ENCODE results near the gene GRID2IP. TPM values are rescaled to one million over a fixed set of nuclear protein-coding genes. Genes with fewer than 3 reads are reported as not detected.
A peak's percentile ranks its signal among the peaks of the same experiment; 100 is the strongest.

GRID2IP gene
- total and polyA plus RNA-seq, 2 of the 13 experiments (the other 11 are each of a cell fraction or from before 2014, with no cell fraction given) = 0.03 TPM; not detected in 1

DNA sequence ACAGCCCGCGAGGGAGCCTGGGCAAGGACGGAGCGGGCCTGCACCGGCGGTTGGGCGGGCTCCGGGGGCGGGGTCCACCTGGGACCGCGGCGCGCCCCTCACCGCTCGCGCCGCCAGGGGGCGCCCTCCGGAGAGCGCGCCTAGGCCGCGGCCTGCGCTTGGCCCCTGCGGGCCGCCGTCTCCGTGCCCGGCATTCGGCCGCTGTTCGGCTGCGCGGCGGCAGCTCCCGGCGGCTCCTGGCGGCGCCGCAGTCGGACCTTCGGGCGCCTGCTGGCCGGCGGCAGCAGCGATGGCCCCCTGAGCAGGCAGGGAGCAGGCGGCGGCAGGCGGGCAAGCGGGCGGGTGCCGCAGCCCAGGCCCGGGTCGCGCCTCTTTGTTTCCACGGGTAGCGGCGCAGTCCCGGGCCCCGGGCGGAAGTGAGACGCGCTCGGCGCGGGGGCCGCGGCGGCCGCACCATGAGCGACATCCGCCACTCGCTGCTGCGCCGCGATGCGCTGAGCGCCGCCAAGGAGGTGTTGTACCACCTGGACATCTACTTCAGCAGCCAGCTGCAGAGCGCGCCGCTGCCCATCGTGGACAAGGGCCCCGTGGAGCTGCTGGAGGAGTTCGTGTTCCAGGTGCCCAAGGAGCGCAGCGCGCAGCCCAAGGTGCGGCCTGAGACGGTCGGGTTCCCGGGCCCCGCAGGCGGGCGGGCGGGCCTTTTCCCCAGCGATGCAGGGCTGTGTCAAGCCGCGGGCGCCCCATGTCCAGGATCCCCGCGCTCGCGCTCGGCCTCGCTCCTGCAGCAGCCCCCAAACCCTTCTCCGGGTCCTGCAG lies 38.8 kb upstream of the GRID2IP start, which contains the start of gene INTS15 (continued):
- TF ChIP-seq ZNF687 (CRISPR knock-in tag; IDR thresholded peaks at IDR 0.05) (peak; percentile 70), ZNF572 (CRISPR knock-in tag; IDR thresholded peaks at IDR 0.05) (no peak), PTBP1 (IDR thresholded peaks at IDR 0.05; ENCODE audit: low read depth, low read length, poor library complexity, severe bottlenecking) (no peak), SKI (IDR thresholded peaks at IDR 0.05; ENCODE audit: partially characterized antibody) (peak; percentile 55), RNF2 (conservative IDR thresholded peaks at IDR 0.05; ENCODE audit: low read depth) (peak; percentile 16; the same call in 1 of the 2 replicates), ZNF598 (CRISPR knock-in tag; IDR thresholded peaks at IDR 0.05; ENCODE audit: borderline replicate concordance) (no peak), SMARCE1 (IDR thresholded peaks at IDR 0.05; ENCODE audit: borderline replicate concordance) (no peak), LCORL (IDR thresholded peaks at IDR 0.05) (no peak), LCORL (CRISPR knock-in tag; IDR thresholded peaks at IDR 0.05) (no peak), HES4 (CRISPR knock-in tag; IDR thresholded peaks at IDR 0.05; ENCODE audit: borderline replicate concordance) (0 out of 2 replicates have a peak, but pooled peaks have one; percentile 43), ZNF740 (CRISPR knock-in tag; IDR thresholded peaks at IDR 0.05) (no peak), ZNF256 (CRISPR knock-in tag; conservative IDR thresholded peaks at IDR 0.05) (no peak), ZNF800 (CRISPR knock-in tag; IDR thresholded peaks at IDR 0.05) (peak; percentile 81; the same call in 1 of the 2 replicates), THAP11 (CRISPR knock-in tag; IDR thresholded peaks at IDR 0.05) (peak; percentile 72; the same call in 1 of the 2 replicates), ZFP62 (CRISPR knock-in tag; IDR thresholded peaks at IDR 0.05) (no peak), BHLHE40 (IDR thresholded peaks at IDR 0.05; ENCODE audit: low read length) (peak; percentile 27; the same call in 1 of the 2 replicates), NFYC (CRISPR knock-in tag; IDR thresholded peaks at IDR 0.05) (no peak), ZNF382 (CRISPR knock-in tag; IDR thresholded peaks at IDR 0.05; ENCODE audit: borderline replicate concordance) (no peak), ZNF879 (CRISPR knock-in tag; IDR thresholded peaks at IDR 0.05) (no peak), ZBTB10 (CRISPR knock-in tag; IDR thresholded peaks at IDR 0.05; ENCODE audit: borderline replicate concordance) (peak; percentile 23; the same call in 1 of the 2 replicates), POLR2A (IDR thresholded peaks at IDR 0.05; ENCODE audit: insufficient read depth in 1 of 2, low read depth in 2 of 2, low read length in 2 of 2) (peak; percentile 69 to 72; a peak in 3 of 4 replicates), DNMT3B (CRISPR knock-in tag; conservative IDR thresholded peaks at IDR 0.05) (no peak)
